ENCODE results near the gene NXT2. TPM values are rescaled to one million over a fixed set of nuclear protein-coding genes. Genes with fewer than 3 reads are reported as not detected.

Gene NXT2
- polyA plus RNA-seq, 1 of the 3 experiments (the other 2 are of a cell fraction): 16.8 TPM

GRCh38 chrX:109498434-109498833 is 38.2 kb upstream of the NXT2 start (continued):
- no peak for TF ChIP-seq GABPA (IDR thresholded peaks at IDR 0.05; ENCODE audit: low read depth)
- no peak for TF ChIP-seq POLR2AphosphoS5 (IDR thresholded peaks at IDR 0.05; ENCODE audit: low read depth, low read length)

- Histone ChIP-seq H3K9ac (no peak overlapping the region), H4K20me1 (ENCODE audit: insufficient read depth) (no peaks in the 10 kb centered on the region), H3K4me1 (ENCODE audit: control insufficient read depth in 1 of 2, insufficient read depth in 2 of 2, low read depth in 1 of 2, low read length in 1 of 2) (no peaks in the 10 kb centered on the region), H2AFZ (ENCODE audit: low read depth) (no peak overlapping the region), H3K9me2 (no peaks in the 10 kb centered on the region), H3K79me2 (ENCODE audit: insufficient read depth) (no peaks in the 10 kb centered on the region), H3K36me3 (replicated peaks in 1 of 2; ENCODE audit: control insufficient read depth in 1 of 2, insufficient read depth in 2 of 2, low read length in 1 of 2) (no peaks in the 10 kb centered on the region), H3K9me3 (no peaks in the 10 kb centered on the region), H3K4me3 (ENCODE audit: low read depth in 2 of 2, low read length in 1 of 2) (no peak overlapping the region), H3F3A (replicated peaks; ENCODE audit: insufficient read depth) (no peaks in the 10 kb centered on the region), H3K27ac (ENCODE audit: low read depth in 2 of 2, low read length in 1 of 2) (no peak overlapping the region), H3K4me2 (no peak overlapping the region), H3K27me3 (ENCODE audit: insufficient read depth) (peaks cover 11% of the 10 kb centered on the region; the same call in 1 of the 2 replicates)
- POLR2A ChIA-PET: no interaction called here
- no peak for DNase-seq
- CTCF ChIA-PET: no interaction called here
- no peak for TF ChIP-seq CTCF (IDR thresholded peaks at IDR 0.05)
- TF ChIP-seq JUND (IDR thresholded peaks at IDR 0.05): no peak
- no peak for TF ChIP-seq FOSL2 (IDR thresholded peaks at IDR 0.05; ENCODE audit: borderline replicate concordance, low read depth)
- no peak for TF ChIP-seq CHD2 (IDR thresholded peaks at IDR 0.05; ENCODE audit: low read length, partially characterized antibody)
- no peak for TF ChIP-seq TEAD4 (IDR thresholded peaks at IDR 0.05; ENCODE audit: borderline replicate concordance, insufficient read depth)
- TF ChIP-seq MXI1 (IDR thresholded peaks at IDR 0.05; ENCODE audit: low read depth, low read length): no peak
- TF ChIP-seq RCOR1 (IDR thresholded peaks at IDR 0.05; ENCODE audit: low read length): no peak
- TF ChIP-seq PBX3 (IDR thresholded peaks at IDR 0.05): no peak
- TF ChIP-seq SMC3 (IDR thresholded peaks at IDR 0.05; ENCODE audit: low read depth, low read length): no peak
- TF ChIP-seq FOXM1 (IDR thresholded peaks at IDR 0.05; ENCODE audit: low read depth): no peak
- no peak for TF ChIP-seq USF2 (IDR thresholded peaks at IDR 0.05; ENCODE audit: borderline replicate concordance, low read depth, low read length)
- 0% methylated on average over 3 of the region's 3 CpGs for WGBS (ENCODE audit: low lambda C conversion rate)
These were observed 35.5 kb upstream of the NXT2 start for GRCh38 chrX:109501176-109501575.

- no peaks in the 10 kb centered on the region for H4K20me1 ChIP-seq (ENCODE audit: insufficient read depth)
- no peak overlapping the region for H3K27ac ChIP-seq (ENCODE audit: low read depth in 2 of 2, low read length in 1 of 2)
- no peak for DNase-seq
- POLR2A ChIA-PET: no interaction called here
- H3K36me3 ChIP-seq (replicated peaks in 1 of 2; ENCODE audit: control insufficient read depth in 1 of 2, insufficient read depth in 2 of 2, low read length in 1 of 2): no peaks in the 10 kb centered on the region
- H3F3A ChIP-seq (replicated peaks; ENCODE audit: insufficient read depth): no peaks in the 10 kb centered on the region
- H3K4me2 ChIP-seq: no peak overlapping the region
- CTCF ChIA-PET: no interaction called here
- H3K27me3 ChIP-seq (ENCODE audit: insufficient read depth): peaks cover 23% of the 10 kb centered on the region
- no peak overlapping the region for H2AFZ ChIP-seq (ENCODE audit: low read depth)
- no peak overlapping the region for H3K9ac ChIP-seq
- no peaks in the 10 kb centered on the region for H3K9me2 ChIP-seq
- no peak overlapping the region for H3K4me3 ChIP-seq (ENCODE audit: low read depth in 2 of 2, low read length in 1 of 2)
- no peaks in the 10 kb centered on the region for H3K79me2 ChIP-seq (ENCODE audit: insufficient read depth)
- no peaks in the 10 kb centered on the region for H3K9me3 ChIP-seq
- H3K4me1 ChIP-seq (ENCODE audit: control insufficient read depth in 1 of 2, insufficient read depth in 2 of 2, low read depth in 1 of 2, low read length in 1 of 2): no peaks in the 10 kb centered on the region
- TF ChIP-seq NFIC (IDR thresholded peaks at IDR 0.05; ENCODE audit: borderline replicate concordance) (no peak), REST (IDR thresholded peaks at IDR 0.05; ENCODE audit: low read depth, low read length) (no peak), MAX (IDR thresholded peaks at IDR 0.05; ENCODE audit: low read depth) (no peak), TAF1 (IDR thresholded peaks at IDR 0.05; ENCODE audit: borderline replicate concordance, low read depth, low read length) (no peak), CHD2 (IDR thresholded peaks at IDR 0.05; ENCODE audit: low read length, partially characterized antibody) (no peak), SMC3 (IDR thresholded peaks at IDR 0.05; ENCODE audit: low read depth, low read length) (no peak), SIN3A (IDR thresholded peaks at IDR 0.05; ENCODE audit: borderline replicate concordance, low read depth, low read length) (no peak), POLR2AphosphoS5 (IDR thresholded peaks at IDR 0.05; ENCODE audit: low read depth, low read length) (no peak), USF2 (IDR thresholded peaks at IDR 0.05; ENCODE audit: borderline replicate concordance, low read depth, low read length) (no peak)
These were observed 27.7 kb upstream of the NXT2 start for GRCh38 chrX:109508915-109509314.

Measured in SK-N-SH (cell line).